Glutamatergic neuron (in vitro differentiated cells): ENCODE measurements around the gene HMCN1. TPM values are rescaled to one million over a fixed set of nuclear protein-coding genes. Genes with fewer than 3 reads are reported as not detected.

Experiments used
- DNase-seq: peaks from one replicate; pipeline ENCODE4 v3.0.0; 2022
- H3K27ac Mint-ChIP-seq: one replicate; pipeline ENCODE4 v1.8.0; 2020; ENCODE audit warnings: mild to moderate bottlenecking, mixed read lengths, inconsistent platforms; ENCODE audit not compliant: unreplicated experiment
- H3K27me3 Mint-ChIP-seq: one replicate; pipeline ENCODE4 v1.8.0; 2020; ENCODE audit warnings: mild to moderate bottlenecking, moderate library complexity, mixed read lengths, inconsistent platforms; ENCODE audit not compliant: unreplicated experiment
- H3K36me3 Mint-ChIP-seq: one replicate; pipeline ENCODE4 v1.8.0; 2020; ENCODE audit warnings: mild to moderate bottlenecking, mixed read lengths, inconsistent platforms; ENCODE audit not compliant: unreplicated experiment
- H3K4me1 Mint-ChIP-seq: one replicate; pipeline ENCODE4 v1.8.0; 2020; ENCODE audit warnings: mild to moderate bottlenecking, low read depth, mixed read lengths, inconsistent platforms; ENCODE audit not compliant: unreplicated experiment
- H3K4me3 Mint-ChIP-seq: one replicate; pipeline ENCODE4 v1.8.0; 2020; ENCODE audit warnings: mild to moderate bottlenecking, mixed read lengths, inconsistent platforms; ENCODE audit not compliant: unreplicated experiment
- H3K9me3 Mint-ChIP-seq: one replicate; pipeline ENCODE4 v1.8.0; 2020; ENCODE audit warnings: mild to moderate bottlenecking, moderate library complexity, mixed read lengths, inconsistent platforms; ENCODE audit not compliant: unreplicated experiment
- CTCF ChIP-seq: fragments of 200-600 bp; sonication (generic); IDR thresholded peaks from one replicate; pipeline ENCODE4 v1.5.0; 2021; ENCODE audit not compliant: partially characterized antibody, unreplicated experiment
- total RNA-seq: library from RNA; stranded (reverse); fragmentation: NEBNext Ultra II Directional; extraction: Animal tissue kit (Norgen Biotek cat#: 25700); gene quantifications from one replicate; pipeline ENCODE4 v1.2.1, GENCODE V29; 2021; ENCODE audit not compliant: unreplicated experiment

The HMCN1 gene
- total RNA-seq, 1 donor from 2014 or later = 0.93 TPM

GRCh38 chr1:185996211-185996610 lies 262.0 kb downstream of the HMCN1 start:
- no peaks in the 10 kb centered on the region for H3K27me3 Mint-ChIP-seq
- H3K9me3 Mint-ChIP-seq = no peaks in the 10 kb centered on the region
- H3K4me3 Mint-ChIP-seq = no peak overlapping the region
- no peak for DNase-seq
- H3K27ac Mint-ChIP-seq = no peak overlapping the region
- TF ChIP-seq CTCF = no peak
- H3K4me1 Mint-ChIP-seq = no peaks in the 10 kb centered on the region
- H3K36me3 Mint-ChIP-seq = no peaks in the 10 kb centered on the region

- no peaks in the 10 kb centered on the region for H3K36me3 Mint-ChIP-seq
- H3K4me3 Mint-ChIP-seq = no peak overlapping the region
- no peaks in the 10 kb centered on the region for H3K4me1 Mint-ChIP-seq
- no peaks in the 10 kb centered on the region for H3K27me3 Mint-ChIP-seq
- DNase-seq = no peak
- TF ChIP-seq CTCF = no peak
- H3K9me3 Mint-ChIP-seq = no peaks in the 10 kb centered on the region
- H3K27ac Mint-ChIP-seq = no peak overlapping the region
Measured at GRCh38 chr1:185998391-185998790, 264.2 kb downstream of the HMCN1 start.

GRCh38 chr1:186002406-186002805 lies 268.2 kb downstream of the HMCN1 start:
- H3K27ac Mint-ChIP-seq = no peak overlapping the region
- H3K4me3 Mint-ChIP-seq = no peak overlapping the region
- no peaks in the 10 kb centered on the region for H3K36me3 Mint-ChIP-seq
- TF ChIP-seq CTCF = no peak
- no peaks in the 10 kb centered on the region for H3K27me3 Mint-ChIP-seq
- no peaks in the 10 kb centered on the region for H3K9me3 Mint-ChIP-seq
- no peak for DNase-seq
- no peaks in the 10 kb centered on the region for H3K4me1 Mint-ChIP-seq

- H3K4me1 Mint-ChIP-seq = no peaks in the 10 kb centered on the region
- H3K27ac Mint-ChIP-seq = no peak overlapping the region
- no peaks in the 10 kb centered on the region for H3K36me3 Mint-ChIP-seq
- H3K27me3 Mint-ChIP-seq = no peaks in the 10 kb centered on the region
- no peak overlapping the region for H3K4me3 Mint-ChIP-seq
- no peaks in the 10 kb centered on the region for H3K9me3 Mint-ChIP-seq
- DNase-seq = no peak
- no peak for TF ChIP-seq CTCF
Measured at GRCh38 chr1:186009039-186009737, 275.0 kb downstream of the HMCN1 start.

- Mint-ChIP-seq H3K9me3 (no peaks in the 10 kb centered on the region), H3K36me3 (no peaks in the 10 kb centered on the region), H3K27me3 (no peaks in the 10 kb centered on the region), H3K27ac (no peak overlapping the region), H3K4me1 (no peaks in the 10 kb centered on the region), H3K4me3 (no peak overlapping the region)
- TF ChIP-seq CTCF = no peak
- DNase-seq = no peak
Measured at GRCh38 chr1:186014370-186015037, 280.3 kb downstream of the HMCN1 start.
